ENCODE measurements around the gene LONP2.
"Not testable (repeated sequence)": the region's sequence is repeated elsewhere in the genome, so short reads cannot be mapped to it uniquely, and the experiment has no call there.

The LONP2 gene

GRCh38 chr16:48402547-48402946 lies 158.4 kb downstream of the LONP2 start:
- DNase-seq: not testable (repeated sequence)

GRCh38 chr16:48405153-48405552 lies 161.1 kb downstream of the LONP2 start:
- no peak for DNase-seq

- DNase-seq: no peak
Measured at GRCh38 chr16:48405907-48406306, 161.8 kb downstream of the LONP2 start.
